GM12878 (cell line): ENCODE data around the gene CBFB. TPM values are rescaled to one million over a fixed set of nuclear protein-coding genes. Genes with fewer than 3 reads are reported as not detected.

Experiments
- ATAC-seq: fragments of 200-7000 bp; cut with Tn5 transposase; 3 replicates; pipeline ENCODE4 v1.9.1; 2020; ENCODE audit warnings: mild to moderate bottlenecking, moderate library complexity
- BruUV-seq: library from RNA; stranded (reverse); fragments of 400-500 nt; replicated peaks from 2 replicates; lab custom pipeline; 2021; lab: Mats Ljungman, UMichigan
- CTCF ChIA-PET: fragments of 300-600 bp; sonication (Branson Sonifier 250); formaldehyde crosslinking; extraction: SDS; loops from one replicate; lab custom pipeline; 2021; ENCODE audit warnings: inconsistent platforms; lab: Yijun Ruan, JAX
- POLR2A ChIA-PET: fragments of 350-600 bp; formaldehyde crosslinking; extraction: SDS; loops from one replicate; lab custom pipeline; 2021; ENCODE audit warnings: inconsistent platforms; lab: Charles Lee
- RAD21 ChIA-PET: fragments of 300-600 bp; sonication (Branson Sonifier 250); formaldehyde crosslinking; loops from one replicate; lab custom pipeline; 2023; ENCODE audit warnings: antibody characterized with exemption; ENCODE audit not compliant: unreplicated experiment; lab: Charles Lee
- SMC1A ChIA-PET: fragments of 300-600 bp; sonication (Branson Sonifier 250); formaldehyde crosslinking; loops from one replicate; lab custom pipeline; 2023; ENCODE audit not compliant: unreplicated experiment, uncharacterized antibody; lab: Charles Lee
- DNase-seq: peaks from one replicate; pipeline ENCODE4 v3.0.0-alpha.2; 2011; ENCODE audit warnings: low read depth, low spot score
- FAIRE-seq: peaks from 3 replicates; lab custom pipeline; 2011; peaks lifted over from hg19 to GRCh38; lab: Jason Lieb, UNC
- H2AFZ ChIP-seq: 2 replicates; pipeline ENCODE4 v1.6.0; 2011; ENCODE audit warnings: low read depth, low read length, control low read depth; ENCODE audit not compliant: control insufficient read depth
- H3K27ac ChIP-seq: 2 replicates; pipeline ENCODE4 v1.5.1; 2011; ENCODE audit warnings: control low read depth; ENCODE audit not compliant: control insufficient read depth, insufficient read depth
- H3K27me3 ChIP-seq, 2 experiments: replicated peaks in 1 of 2; 2 replicates each; pipeline versions ENCODE4 v1.6.0 to v1.6.1; 2011; ENCODE audit warnings: low read length in 1 of 2; ENCODE audit not compliant: control insufficient read depth in 2 of 2, insufficient read depth in 2 of 2
- H3K36me3 ChIP-seq, 2 experiments: 2 replicates each; pipeline ENCODE4 v1.5.1; 2011; ENCODE audit warnings: low read length in 1 of 2; ENCODE audit not compliant: control insufficient read depth in 2 of 2, insufficient read depth in 2 of 2
- H3K4me1 ChIP-seq: 2 replicates; pipeline ENCODE4 v1.6.1; 2011; ENCODE audit warnings: mild to moderate bottlenecking, low read length, moderate library complexity, mixed read lengths; ENCODE audit not compliant: control insufficient read depth, insufficient read depth
- H3K4me2 ChIP-seq: 2 replicates; pipeline ENCODE4 v1.6.0; 2011; ENCODE audit warnings: control low read depth; ENCODE audit not compliant: control insufficient read depth, insufficient read depth
- H3K4me3 ChIP-seq: fragments of 200-600 bp; sonication (generic); 2 replicates; pipeline ENCODE4 v1.5.1; 2016
- H3K79me2 ChIP-seq: 2 replicates; pipeline ENCODE4 v1.6.0; 2011; ENCODE audit warnings: low read length; ENCODE audit not compliant: control insufficient read depth, insufficient read depth
- H3K9ac ChIP-seq: 2 replicates; pipeline ENCODE4 v1.8.0; 2011; ENCODE audit warnings: low read length, control low read depth, mixed read lengths; ENCODE audit not compliant: control insufficient read depth, insufficient read depth
- H3K9me3 ChIP-seq: replicated peaks from 3 replicates; pipeline ENCODE4 v1.5.1; 2011; ENCODE audit warnings: mild to moderate bottlenecking, low read length; ENCODE audit not compliant: control insufficient read depth, insufficient read depth
- H4K20me1 ChIP-seq: 2 replicates; pipeline ENCODE4 v1.6.0; 2011; ENCODE audit not compliant: control insufficient read depth, insufficient read depth
- CBFB ChIP-seq: IDR thresholded peaks from 2 replicates; pipeline ENCODE4 v1.6.1; 2016; ENCODE audit warnings: antibody characterized with exemption, low read depth
- FOXK2 ChIP-seq: fragments of 450-650 bp; IDR thresholded peaks from 2 replicates; pipeline ENCODE4 v1.6.1; 2017; ENCODE audit warnings: mild to moderate bottlenecking, moderate library complexity
- NR2C1 ChIP-seq: fragments of 450-650 bp; IDR thresholded peaks from 2 replicates; pipeline ENCODE4 v1.6.1; 2017; ENCODE audit warnings: antibody characterized with exemption, mild to moderate bottlenecking, moderate library complexity
- RFX5 ChIP-seq: IDR thresholded peaks from 2 replicates; pipeline ENCODE4 v1.6.1; 2011; ENCODE audit warnings: low read depth, low read length, improper control_type of control experiment
- ZNF274 ChIP-seq: IDR thresholded peaks from one replicate; pipeline ENCODE4 v1.8.0; 2011; ENCODE audit not compliant: insufficient read length, insufficient read depth
- WGBS: methylation state at CpG from one replicate; pipeline ENCODE4 v1.1.6; 2016; ENCODE audit warnings: low lambda C conversion rate; ENCODE audit not compliant: insufficient replicate concordance, insufficient coverage; ENCODE audit errors: missing lambda C conversion rate; 5-methylcytosine and 5-hydroxymethylcytosine counted together
- in situ Hi-C: fragments of 300-500 bp; cut with MboI; formaldehyde crosslinking; loops from 9 replicates; pipeline ENCODE4 v1.14.3; 2018; ENCODE audit warnings: mixed read lengths
- intact Hi-C: fragments of 100-400 bp; cut with micrococcal nuclease; formaldehyde crosslinking; loops from one replicate; pipeline ENCODE4 v1.14.2; 2022; ENCODE audit not compliant: unreplicated experiment
- polyA plus RNA-seq, 11 experiments: library from polyadenylated mRNA; depleted of rRNA in 4 of 11; unstranded in 6 of 11; stranded (reverse) in 5 of 11; fragments of >200 nt; fragmentation: Nextera tagmentation in 4 of 11; fragmentation: Illumina TruSeq in 1 of 11; extraction: Ambion mirVana in 4 of 11; extraction: Trizol in 1 of 11; gene quantifications; 1 replicate in 1 of 11; 2 replicates in 10 of 11; pipeline versions ENCODE4 v1.2.1 to v1.2.3, GENCODE V29; 2011 to 2016; ENCODE audit warnings: inconsistent platforms in 2 of 11, missing spikeins in 2 of 11, low read depth in 1 of 11
- total RNA-seq, 4 experiments: library from RNA; depleted of rRNA in 3 of 4; stranded (reverse); fragments of >200 nt in 3 of 4; fragmentation: Illumina TruSeq in 1 of 4; extraction: Trizol in 1 of 4; gene quantifications; 2 replicates each; pipeline versions ENCODE4 v1.2.1 to v1.2.3, GENCODE V29; 2013 to 2021
- TF ChIP-seq, protein P1 (sequence below): IDR thresholded peaks from 2 replicates; pipeline ENCODE4 v1.6.1; 2011; ENCODE audit warnings: low read depth, mild to moderate bottlenecking, low read length, moderate library complexity, borderline replicate concordance; ENCODE audit errors: extremely low read depth
- TF ChIP-seq, protein P2 (sequence below): fragments of 450-650 bp; conservative IDR thresholded peaks from 2 replicates; pipeline ENCODE4 v1.6.1; 2017; ENCODE audit warnings: mild to moderate bottlenecking, moderate library complexity
- TF ChIP-seq, protein P3 (sequence below): fragments of 450-650 bp; IDR thresholded peaks from 2 replicates; pipeline ENCODE4 v1.6.1; 2018; ENCODE audit warnings: borderline replicate concordance, mild to moderate bottlenecking; ENCODE audit not compliant: partially characterized antibody
- TF ChIP-seq, protein P4 (sequence below): fragments of 450-650 bp; formaldehyde crosslinking; IDR thresholded peaks from 2 replicates; pipeline ENCODE4 v1.4.0; 2022; ENCODE audit warnings: mild to moderate bottlenecking, moderate library complexity
- TF ChIP-seq, protein P5 (sequence below): fragments of 450-650 bp; IDR thresholded peaks from 2 replicates; pipeline ENCODE4 v1.6.1; 2017; ENCODE audit warnings: mild to moderate bottlenecking

CBFB gene
- total and polyA plus RNA-seq, 10 of the 15 experiments (the other 5 are each of a cell fraction or from before 2014, with no cell fraction given): 25.3 to 83.8 (median 65.7) TPM

DNA sequence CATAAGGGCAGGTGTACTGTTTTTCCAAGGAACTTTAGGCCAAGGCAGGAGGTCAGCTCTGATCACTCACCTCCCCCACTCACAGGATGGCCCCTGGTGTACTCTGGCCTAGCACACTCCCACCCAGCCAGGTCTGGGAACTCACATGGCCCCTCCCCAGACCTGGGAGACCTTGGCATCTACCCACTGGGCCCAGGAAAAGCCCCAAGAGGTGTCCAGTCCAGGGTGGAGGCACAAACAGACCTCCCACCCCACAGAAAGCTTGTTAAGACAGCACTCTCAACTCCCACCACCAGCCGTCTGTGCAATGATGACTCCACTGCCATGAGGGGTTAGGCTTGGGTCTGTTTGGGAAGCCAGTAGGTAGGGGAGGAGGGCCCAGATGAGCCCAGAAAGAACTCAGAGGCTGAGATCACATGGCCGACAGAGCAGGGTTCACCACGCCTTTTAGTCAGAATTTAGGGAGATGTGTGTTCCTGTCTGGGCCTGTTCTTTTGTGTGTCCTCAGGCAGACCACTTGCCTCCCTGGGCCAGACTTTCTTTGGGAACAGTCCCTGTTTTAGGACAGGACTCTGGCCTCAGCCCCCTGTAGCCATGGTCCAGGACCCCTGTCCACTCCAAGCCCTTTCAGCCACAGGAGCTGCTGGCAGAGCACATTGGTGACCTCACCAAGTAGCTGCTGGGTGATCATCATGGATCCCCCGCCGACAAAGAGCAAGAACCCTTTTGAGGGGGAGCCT, 12.1 kb upstream of the CBFB start:
- ChIA-PET RAD21 (interaction anchor here (0.8 to 4.8 kb wide), 14 partner anchors 14 to 154 kb away, joined by 3 to 85 read pairs (median 8); partner anchors contain the start of genes B3GNT9, FBXL8, NOL3 and TRADD), SMC1A (interaction anchor here (1.2 to 4.4 kb wide), 15 partner anchors 13 to 168 kb away, joined by 3 to 57 read pairs (median 8); partner anchors contain the start of genes FBXL8, NOL3 and TRADD), POLR2A (interaction anchor here (1.5 to 3.0 kb wide), 2 partner anchors 84 to 141 kb away, joined by 5 to 12 read pairs; no protein-coding TSS in a partner anchor)
- no TSS peak for BruUV-seq
- no peak for FAIRE-seq
- no peak overlapping the region for H3K4me3 ChIP-seq
- peaks cover 0 to 2% of the 10 kb centered on the region in 2 experiments; a peak in 3 of 4 replicates for H3K27me3 ChIP-seq
- H3K4me1 ChIP-seq: peaks cover 13% of the 10 kb centered on the region; the same call in 1 of the 2 replicates
- H3K9me3 ChIP-seq: no peaks in the 10 kb centered on the region
- H3K79me2 ChIP-seq: no peaks in the 10 kb centered on the region
- H3K27ac ChIP-seq: no peak overlapping the region
- WGBS: 52% methylated on average over 5 of the region's 5 CpGs
- no peak overlapping the region for H3K4me2 ChIP-seq
- H3K9ac ChIP-seq: no peak overlapping the region
- intact Hi-C loops: loop anchor here (1.0 to 10.0 kb wide), 3 partner anchors 62 to 168 kb away; no protein-coding TSS in a partner anchor
- no peaks in the 10 kb centered on the region for H4K20me1 ChIP-seq
- TF ChIP-seq, protein P1, sequence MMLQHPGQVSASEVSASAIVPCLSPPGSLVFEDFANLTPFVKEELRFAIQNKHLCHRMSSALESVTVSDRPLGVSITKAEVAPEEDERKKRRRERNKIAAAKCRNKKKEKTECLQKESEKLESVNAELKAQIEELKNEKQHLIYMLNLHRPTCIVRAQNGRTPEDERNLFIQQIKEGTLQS: no peak
- TF ChIP-seq, protein P2, sequence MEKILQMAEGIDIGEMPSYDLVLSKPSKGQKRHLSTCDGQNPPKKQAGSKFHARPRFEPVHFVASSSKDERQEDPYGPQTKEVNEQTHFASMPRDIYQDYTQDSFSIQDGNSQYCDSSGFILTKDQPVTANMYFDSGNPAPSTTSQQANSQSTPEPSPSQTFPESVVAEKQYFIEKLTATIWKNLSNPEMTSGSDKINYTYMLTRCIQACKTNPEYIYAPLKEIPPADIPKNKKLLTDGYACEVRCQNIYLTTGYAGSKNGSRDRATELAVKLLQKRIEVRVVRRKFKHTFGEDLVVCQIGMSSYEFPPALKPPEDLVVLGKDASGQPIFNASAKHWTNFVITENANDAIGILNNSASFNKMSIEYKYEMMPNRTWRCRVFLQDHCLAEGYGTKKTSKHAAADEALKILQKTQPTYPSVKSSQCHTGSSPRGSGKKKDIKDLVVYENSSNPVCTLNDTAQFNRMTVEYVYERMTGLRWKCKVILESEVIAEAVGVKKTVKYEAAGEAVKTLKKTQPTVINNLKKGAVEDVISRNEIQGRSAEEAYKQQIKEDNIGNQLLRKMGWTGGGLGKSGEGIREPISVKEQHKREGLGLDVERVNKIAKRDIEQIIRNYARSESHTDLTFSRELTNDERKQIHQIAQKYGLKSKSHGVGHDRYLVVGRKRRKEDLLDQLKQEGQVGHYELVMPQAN: no peak
- TF ChIP-seq FOXK2 (no peak), NR2C1 (no peak), RFX5 (no peak), CBFB (no peak), ZNF274 (no peak)
- TF ChIP-seq, protein P3, sequence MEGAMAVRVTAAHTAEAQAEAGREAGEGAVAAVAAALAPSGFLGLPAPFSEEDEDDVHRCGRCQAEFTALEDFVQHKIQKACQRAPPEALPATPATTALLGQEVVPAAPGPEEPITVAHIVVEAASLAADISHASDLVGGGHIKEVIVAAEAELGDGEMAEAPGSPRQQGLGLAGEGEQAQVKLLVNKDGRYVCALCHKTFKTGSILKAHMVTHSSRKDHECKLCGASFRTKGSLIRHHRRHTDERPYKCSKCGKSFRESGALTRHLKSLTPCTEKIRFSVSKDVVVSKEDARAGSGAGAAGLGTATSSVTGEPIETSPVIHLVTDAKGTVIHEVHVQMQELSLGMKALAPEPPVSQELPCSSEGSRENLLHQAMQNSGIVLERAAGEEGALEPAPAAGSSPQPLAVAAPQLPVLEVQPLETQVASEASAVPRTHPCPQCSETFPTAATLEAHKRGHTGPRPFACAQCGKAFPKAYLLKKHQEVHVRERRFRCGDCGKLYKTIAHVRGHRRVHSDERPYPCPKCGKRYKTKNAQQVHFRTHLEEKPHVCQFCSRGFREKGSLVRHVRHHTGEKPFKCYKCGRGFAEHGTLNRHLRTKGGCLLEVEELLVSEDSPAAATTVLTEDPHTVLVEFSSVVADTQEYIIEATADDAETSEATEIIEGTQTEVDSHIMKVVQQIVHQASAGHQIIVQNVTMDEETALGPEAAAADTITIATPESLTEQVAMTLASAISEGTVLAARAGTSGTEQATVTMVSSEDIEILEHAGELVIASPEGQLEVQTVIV: no peak
- TF ChIP-seq, protein P4, sequence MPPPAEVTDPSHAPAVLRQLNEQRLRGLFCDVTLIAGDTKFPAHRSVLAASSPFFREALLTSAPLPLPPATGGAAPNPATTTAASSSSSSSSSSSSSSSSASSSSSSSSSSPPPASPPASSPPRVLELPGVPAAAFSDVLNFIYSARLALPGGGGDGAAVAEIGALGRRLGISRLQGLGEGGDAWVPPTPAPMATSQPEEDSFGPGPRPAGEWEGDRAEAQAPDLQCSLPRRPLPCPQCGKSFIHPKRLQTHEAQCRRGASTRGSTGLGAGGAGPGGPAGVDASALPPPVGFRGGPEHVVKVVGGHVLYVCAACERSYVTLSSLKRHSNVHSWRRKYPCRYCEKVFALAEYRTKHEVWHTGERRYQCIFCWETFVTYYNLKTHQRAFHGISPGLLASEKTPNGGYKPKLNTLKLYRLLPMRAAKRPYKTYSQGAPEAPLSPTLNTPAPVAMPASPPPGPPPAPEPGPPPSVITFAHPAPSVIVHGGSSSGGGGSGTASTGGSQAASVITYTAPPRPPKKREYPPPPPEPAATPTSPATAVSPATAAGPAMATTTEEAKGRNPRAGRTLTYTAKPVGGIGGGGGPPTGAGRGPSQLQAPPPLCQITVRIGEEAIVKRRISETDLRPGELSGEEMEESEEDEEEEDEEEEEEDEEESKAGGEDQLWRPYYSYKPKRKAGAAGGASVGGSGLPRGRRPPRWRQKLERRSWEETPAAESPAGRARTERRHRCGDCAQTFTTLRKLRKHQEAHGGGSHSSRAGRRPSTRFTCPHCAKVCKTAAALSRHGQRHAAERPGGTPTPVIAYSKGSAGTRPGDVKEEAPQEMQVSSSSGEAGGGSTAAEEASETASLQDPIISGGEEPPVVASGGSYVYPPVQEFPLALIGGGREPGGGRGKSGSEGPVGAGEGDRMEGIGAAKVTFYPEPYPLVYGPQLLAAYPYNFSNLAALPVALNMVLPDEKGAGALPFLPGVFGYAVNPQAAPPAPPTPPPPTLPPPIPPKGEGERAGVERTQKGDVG (CRISPR knock-in tag): no peak
- TF ChIP-seq, protein P5, sequence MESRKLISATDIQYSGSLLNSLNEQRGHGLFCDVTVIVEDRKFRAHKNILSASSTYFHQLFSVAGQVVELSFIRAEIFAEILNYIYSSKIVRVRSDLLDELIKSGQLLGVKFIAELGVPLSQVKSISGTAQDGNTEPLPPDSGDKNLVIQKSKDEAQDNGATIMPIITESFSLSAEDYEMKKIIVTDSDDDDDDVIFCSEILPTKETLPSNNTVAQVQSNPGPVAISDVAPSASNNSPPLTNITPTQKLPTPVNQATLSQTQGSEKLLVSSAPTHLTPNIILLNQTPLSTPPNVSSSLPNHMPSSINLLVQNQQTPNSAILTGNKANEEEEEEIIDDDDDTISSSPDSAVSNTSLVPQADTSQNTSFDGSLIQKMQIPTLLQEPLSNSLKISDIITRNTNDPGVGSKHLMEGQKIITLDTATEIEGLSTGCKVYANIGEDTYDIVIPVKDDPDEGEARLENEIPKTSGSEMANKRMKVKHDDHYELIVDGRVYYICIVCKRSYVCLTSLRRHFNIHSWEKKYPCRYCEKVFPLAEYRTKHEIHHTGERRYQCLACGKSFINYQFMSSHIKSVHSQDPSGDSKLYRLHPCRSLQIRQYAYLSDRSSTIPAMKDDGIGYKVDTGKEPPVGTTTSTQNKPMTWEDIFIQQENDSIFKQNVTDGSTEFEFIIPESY: no peak
- TF ChIP-seq, all 136 proteins: peak for 0
- no peaks in the 10 kb centered on the region for H3K36me3 ChIP-seq
- ATAC-seq (no peak), DNase-seq (no peak)
- in situ Hi-C loops: loop anchor here (5.0 kb wide), 2 partner anchors 85 to 135 kb away; partner anchors contain the start of gene B3GNT9
- H2AFZ ChIP-seq: no peak overlapping the region
- CTCF ChIA-PET: interaction anchor here (0.8 to 12.3 kb wide), 28 partner anchors 10 to 181 kb away, joined by 3 to 205 read pairs (median 8); partner anchors contain the start of genes B3GNT9, CBFB, CES3 and FBXL8
